ENCODE measurements around the gene OXER1.

The OXER1 gene

DNA sequence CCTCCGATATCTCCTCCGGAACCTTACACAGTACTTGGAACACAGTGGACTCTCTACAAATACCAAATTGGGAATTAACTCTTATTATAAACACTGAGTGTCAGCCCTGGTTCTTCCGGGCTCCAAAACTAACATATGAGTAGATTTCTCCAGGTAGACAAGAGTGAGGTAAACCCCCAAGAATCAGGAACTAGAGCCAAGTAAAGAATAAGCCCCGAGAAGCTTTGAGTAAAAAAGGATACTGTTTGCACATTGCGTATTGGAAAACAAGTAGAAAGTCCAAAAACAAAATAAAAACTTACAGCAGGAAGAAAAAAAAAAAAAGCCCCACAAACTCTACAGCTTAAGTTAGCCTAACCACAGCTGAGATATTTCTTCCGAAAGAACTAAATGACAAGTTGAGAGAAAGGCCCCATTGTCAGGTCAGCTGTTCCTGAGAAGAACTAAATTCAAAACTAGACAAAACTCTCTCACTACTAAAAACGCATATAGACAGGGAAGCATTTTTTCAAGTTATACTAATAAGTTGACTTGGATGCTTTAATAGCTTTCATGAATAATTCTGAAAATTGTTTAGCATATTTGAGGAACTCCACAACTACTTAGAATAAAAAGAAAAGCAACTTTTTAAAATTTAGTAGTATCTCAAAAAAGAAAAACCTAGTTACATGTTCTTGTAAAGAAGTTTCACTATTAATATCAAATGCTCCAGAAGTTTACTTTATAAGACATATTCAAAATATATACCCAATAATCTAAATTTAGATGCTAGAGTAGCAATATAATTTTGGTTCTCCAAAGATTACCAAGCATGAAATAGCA is 32.7 kb upstream of the OXER1 start:
- no peaks in the 10 kb centered on the region for H3K27me3 ChIP-seq (replicated peaks; ENCODE audit: control insufficient read depth, insufficient read depth, low read length)
- TF ChIP-seq, protein P1, sequence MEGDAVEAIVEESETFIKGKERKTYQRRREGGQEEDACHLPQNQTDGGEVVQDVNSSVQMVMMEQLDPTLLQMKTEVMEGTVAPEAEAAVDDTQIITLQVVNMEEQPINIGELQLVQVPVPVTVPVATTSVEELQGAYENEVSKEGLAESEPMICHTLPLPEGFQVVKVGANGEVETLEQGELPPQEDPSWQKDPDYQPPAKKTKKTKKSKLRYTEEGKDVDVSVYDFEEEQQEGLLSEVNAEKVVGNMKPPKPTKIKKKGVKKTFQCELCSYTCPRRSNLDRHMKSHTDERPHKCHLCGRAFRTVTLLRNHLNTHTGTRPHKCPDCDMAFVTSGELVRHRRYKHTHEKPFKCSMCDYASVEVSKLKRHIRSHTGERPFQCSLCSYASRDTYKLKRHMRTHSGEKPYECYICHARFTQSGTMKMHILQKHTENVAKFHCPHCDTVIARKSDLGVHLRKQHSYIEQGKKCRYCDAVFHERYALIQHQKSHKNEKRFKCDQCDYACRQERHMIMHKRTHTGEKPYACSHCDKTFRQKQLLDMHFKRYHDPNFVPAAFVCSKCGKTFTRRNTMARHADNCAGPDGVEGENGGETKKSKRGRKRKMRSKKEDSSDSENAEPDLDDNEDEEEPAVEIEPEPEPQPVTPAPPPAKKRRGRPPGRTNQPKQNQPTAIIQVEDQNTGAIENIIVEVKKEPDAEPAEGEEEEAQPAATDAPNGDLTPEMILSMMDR (IDR thresholded peaks at IDR 0.05; ENCODE audit: insufficient read depth, low read length, poor library complexity, severe bottlenecking) = no peak
- peak overlapping the region; percentile 43 for H3K4me3 ChIP-seq (replicated peaks; ENCODE audit: low read depth, low read length)
- H3K36me3 ChIP-seq (ENCODE audit: control insufficient read depth, insufficient read depth, low read length) = no peaks in the 10 kb centered on the region; the same call in none of the 2 replicates
- DNase-seq (ENCODE audit: extremely low read depth, insufficient read length) = peak; percentile 82

DNA sequence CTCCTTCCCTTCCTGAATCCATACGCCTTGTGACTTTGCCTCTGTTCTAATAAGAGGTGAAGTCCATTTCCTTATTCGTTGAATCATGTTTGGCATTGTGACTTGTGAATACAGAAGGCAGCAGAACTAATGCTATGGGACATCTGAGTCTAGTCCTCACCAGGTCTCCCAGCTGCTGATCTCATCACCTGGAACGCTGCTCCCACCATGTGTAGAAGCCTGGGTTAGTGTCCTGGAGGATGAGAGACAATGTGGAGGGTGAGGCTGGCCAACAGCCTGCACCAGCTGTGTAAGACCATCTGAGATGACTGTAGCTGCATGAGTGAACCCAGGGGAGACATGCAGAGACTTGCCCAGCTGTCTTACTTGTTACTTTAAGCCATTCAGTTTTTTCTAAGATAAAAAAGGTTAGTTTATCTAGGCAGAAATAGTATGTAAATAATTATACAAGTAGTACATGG is 31.9 kb upstream of the OXER1 start:
- DNase-seq (ENCODE audit: extremely low read depth, insufficient read length) = peak; percentile 70
- Histone ChIP-seq H3K36me3 (ENCODE audit: control insufficient read depth, insufficient read depth, low read length) (no peaks in the 10 kb centered on the region; the same call in none of the 2 replicates), H3K4me3 (replicated peaks; ENCODE audit: low read depth, low read length) (peak overlapping the region; percentile 43), H3K27me3 (replicated peaks; ENCODE audit: control insufficient read depth, insufficient read depth, low read length) (no peaks in the 10 kb centered on the region)
- TF ChIP-seq, protein P1 (IDR thresholded peaks at IDR 0.05; ENCODE audit: insufficient read depth, low read length, poor library complexity, severe bottlenecking) = no peak

DNA sequence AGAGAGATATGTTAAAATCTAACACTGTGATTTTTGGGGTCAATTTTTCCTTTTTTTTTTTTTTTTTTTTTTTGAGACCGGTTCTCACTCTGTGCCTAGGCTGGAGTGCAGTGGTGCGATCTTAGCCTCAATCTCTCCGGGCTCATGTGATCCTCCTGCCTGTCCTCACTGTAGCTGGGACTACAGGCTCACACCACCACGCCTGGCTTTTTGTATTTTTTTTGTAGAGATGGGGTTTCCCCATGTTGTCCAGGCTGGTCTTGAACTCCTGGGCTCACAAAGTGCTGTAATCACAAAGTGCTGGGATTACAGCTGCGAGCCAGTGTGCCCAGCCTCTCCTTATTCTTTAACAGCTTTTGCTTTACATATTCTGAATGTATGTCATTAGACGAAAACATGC is 31.3 kb upstream of the OXER1 start:
- Histone ChIP-seq H3K27me3 (replicated peaks; ENCODE audit: control insufficient read depth, insufficient read depth, low read length) (no peaks in the 10 kb centered on the region), H3K4me3 (replicated peaks; ENCODE audit: low read depth, low read length) (peak overlapping the region; percentile 34), H3K36me3 (ENCODE audit: control insufficient read depth, insufficient read depth, low read length) (no peaks in the 10 kb centered on the region; the same call in none of the 2 replicates)
- DNase-seq (ENCODE audit: extremely low read depth, insufficient read length) = no peak
- TF ChIP-seq, protein P1 (IDR thresholded peaks at IDR 0.05; ENCODE audit: insufficient read depth, low read length, poor library complexity, severe bottlenecking) = no peak

DNA sequence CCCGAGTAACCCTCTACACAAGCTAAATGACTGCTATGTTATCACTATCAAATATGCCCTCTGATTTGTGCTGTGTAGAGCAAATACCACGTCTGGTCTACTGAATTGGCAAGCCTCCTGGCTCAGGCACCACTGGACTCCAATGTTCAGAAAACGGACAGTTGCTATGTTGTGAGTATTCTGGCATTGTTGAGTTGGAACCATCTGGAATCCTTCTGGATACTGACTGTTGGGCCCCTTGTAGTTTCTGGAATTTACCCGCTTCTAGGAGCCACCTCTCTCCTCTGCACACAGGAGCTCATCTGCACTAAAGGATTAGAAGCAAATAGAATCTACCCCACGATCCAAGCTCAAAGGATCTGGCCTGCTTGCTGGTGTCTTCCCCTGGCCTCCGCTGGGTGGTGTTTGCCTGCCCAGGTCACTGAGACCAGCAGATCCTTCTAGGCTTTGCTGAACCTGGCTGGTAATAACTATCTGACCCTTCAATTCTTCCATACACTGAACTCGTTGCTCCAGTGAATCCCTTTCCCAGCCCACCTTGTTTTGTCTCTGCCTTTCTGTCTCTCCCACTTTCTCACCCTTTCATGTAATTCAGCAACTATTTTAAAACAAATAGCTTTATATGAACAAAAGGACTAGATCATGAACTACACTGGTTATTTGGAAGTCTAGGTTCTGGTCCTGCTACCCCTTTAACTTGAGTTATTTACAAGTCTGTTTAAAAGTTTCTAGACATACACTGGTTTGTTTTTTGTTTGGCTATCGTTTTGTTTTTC is 30.5 kb upstream of the OXER1 start:
- DNase-seq (ENCODE audit: extremely low read depth, insufficient read length) = peak; percentile 57
- TF ChIP-seq, protein P1 (IDR thresholded peaks at IDR 0.05; ENCODE audit: insufficient read depth, low read length, poor library complexity, severe bottlenecking) = peak; percentile 84
- H3K4me3 ChIP-seq (replicated peaks; ENCODE audit: low read depth, low read length) = peak overlapping the region; percentile 89
- H3K36me3 ChIP-seq (ENCODE audit: control insufficient read depth, insufficient read depth, low read length) = peaks cover 3% of the 10 kb centered on the region
- H3K27me3 ChIP-seq (replicated peaks; ENCODE audit: control insufficient read depth, insufficient read depth, low read length) = no peaks in the 10 kb centered on the region

DNA sequence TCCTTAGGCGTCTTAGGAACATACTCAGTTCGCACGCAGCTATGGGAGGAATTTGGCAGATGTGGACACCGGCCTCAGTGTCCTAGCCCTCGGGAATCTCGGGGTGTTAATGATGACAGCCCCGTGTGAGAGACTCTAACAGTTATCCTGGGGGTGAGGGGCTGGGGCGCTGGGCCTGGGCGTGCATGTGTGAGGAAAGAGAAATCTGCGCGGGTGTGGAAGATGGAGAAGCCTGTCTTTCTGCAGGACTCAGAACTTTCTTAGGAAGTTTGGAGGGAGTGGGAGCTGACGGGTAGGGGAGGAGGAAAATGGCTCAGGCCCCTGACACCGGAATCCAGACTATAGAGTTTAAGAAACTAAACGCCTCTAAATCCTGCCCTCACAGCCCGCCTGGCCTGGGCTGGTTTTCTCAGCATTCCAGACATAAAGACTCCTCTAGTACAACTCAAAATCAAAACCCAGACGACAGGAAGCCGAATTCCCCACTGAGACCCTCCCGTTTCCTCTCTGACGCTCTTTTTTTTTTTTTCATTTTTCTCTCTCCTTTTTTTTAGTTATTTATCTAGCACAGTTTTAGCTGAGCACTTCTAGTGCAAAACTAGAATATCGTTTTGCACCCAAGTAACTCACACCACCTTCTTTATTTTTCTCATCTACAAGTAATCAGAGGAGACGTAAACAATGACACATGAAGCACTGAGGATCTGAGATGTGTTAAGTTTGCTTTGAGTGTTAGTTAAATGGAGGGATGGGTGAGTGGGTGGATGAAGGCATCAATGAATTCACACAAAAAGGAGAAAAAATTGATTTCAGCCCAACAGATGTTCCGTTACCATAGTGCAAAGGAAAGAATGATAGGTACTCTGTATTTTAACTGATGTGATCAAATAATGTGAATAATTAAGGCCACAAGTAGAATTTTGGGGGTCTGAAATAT is 29.7 kb upstream of the OXER1 start:
- peaks cover 3% of the 10 kb centered on the region for H3K36me3 ChIP-seq (ENCODE audit: control insufficient read depth, insufficient read depth, low read length)
- H3K27me3 ChIP-seq (replicated peaks; ENCODE audit: control insufficient read depth, insufficient read depth, low read length) = no peaks in the 10 kb centered on the region
- peak overlapping the region; percentile 89 for H3K4me3 ChIP-seq (replicated peaks; ENCODE audit: low read depth, low read length)
- no peak for DNase-seq (ENCODE audit: extremely low read depth, insufficient read length)
- TF ChIP-seq, protein P1 (IDR thresholded peaks at IDR 0.05; ENCODE audit: insufficient read depth, low read length, poor library complexity, severe bottlenecking) = no peak
